ENCODE measurements around the gene ZSWIM3. TPM values are rescaled to one million over a fixed set of nuclear protein-coding genes. Genes with fewer than 3 reads are reported as not detected.

The ZSWIM3 gene
- total and polyA plus RNA-seq, 2 of the 13 experiments (the other 11 are each of a cell fraction or from before 2014, with no cell fraction given), result 5.2 to 5.8 TPM

DNA sequence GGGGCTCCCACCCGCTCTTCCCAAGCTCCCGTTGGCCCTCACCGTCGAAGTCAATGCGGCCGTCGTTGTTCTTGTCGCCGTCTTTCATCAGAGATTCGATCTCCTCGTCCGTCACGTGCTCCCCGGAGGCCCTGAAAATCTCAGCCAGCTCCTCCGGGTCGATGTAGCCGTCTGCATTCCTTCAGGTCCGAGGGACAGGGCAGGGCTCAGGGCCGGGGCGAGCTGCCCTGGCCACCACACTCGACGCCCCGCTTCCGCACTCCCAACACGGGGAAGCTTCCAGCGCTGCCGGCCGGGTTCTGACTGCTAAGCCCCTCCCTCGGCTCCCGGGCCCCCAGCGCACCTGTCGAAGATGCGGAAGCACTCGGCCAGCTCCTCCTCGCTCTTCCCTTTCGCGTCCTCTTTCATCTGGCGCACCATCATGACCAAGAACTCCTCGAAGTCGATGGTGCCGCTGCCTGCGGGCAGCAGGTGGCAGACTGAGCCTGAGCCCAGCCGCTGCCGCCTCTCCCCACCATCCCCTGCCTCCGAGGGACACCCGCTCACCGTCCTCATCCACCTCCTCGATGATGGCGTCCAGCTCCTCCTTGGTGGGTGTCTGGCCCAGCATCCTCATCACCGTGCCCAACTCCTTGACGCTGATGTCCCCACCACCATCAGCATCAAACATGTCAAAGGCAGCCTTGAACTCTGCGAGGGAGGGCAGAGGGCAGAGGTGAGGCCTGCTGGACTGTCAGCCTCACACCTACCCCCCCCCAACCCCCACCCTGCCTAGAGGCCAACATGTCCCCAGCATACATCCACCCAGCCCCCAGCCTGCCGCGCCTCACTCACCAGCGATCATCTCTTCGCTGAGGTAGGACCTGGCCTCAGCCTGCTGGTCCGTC lies 33.2 kb upstream of the ZSWIM3 start (continued):
- TF ChIP-seq, protein P1, sequence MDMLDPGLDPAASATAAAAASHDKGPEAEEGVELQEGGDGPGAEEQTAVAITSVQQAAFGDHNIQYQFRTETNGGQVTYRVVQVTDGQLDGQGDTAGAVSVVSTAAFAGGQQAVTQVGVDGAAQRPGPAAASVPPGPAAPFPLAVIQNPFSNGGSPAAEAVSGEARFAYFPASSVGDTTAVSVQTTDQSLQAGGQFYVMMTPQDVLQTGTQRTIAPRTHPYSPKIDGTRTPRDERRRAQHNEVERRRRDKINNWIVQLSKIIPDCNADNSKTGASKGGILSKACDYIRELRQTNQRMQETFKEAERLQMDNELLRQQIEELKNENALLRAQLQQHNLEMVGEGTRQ (IDR thresholded peaks at IDR 0.05; ENCODE audit: low read depth, low read length), result no peak
- TF ChIP-seq, protein P1 (CRISPR knock-in tag; IDR thresholded peaks at IDR 0.05; ENCODE audit: borderline replicate concordance), result no peak
- TF ChIP-seq PCBP1 (IDR thresholded peaks at IDR 0.05; ENCODE audit: borderline replicate concordance, low read depth, low read length) (peak; percentile 91; the same call in 1 of the 2 replicates), PITX1 (CRISPR knock-in tag; IDR thresholded peaks at IDR 0.05) (no peak), ZNF101 (CRISPR knock-in tag; IDR thresholded peaks at IDR 0.05; ENCODE audit: borderline replicate concordance, low read depth) (no peak), ATM (IDR thresholded peaks at IDR 0.05; ENCODE audit: borderline replicate concordance) (no peak), HOXA9 (CRISPR knock-in tag; IDR thresholded peaks at IDR 0.05; ENCODE audit: borderline replicate concordance) (peak; percentile 77), EP300 (IDR thresholded peaks at IDR 0.05; ENCODE audit: low read depth in 2 of 2, low read length in 2 of 2) (no peak), EP300 (CRISPR knock-in tag; IDR thresholded peaks at IDR 0.05; ENCODE audit: borderline replicate concordance) (0 out of 2 replicates have a peak, but pooled peaks have one; percentile 36), ZNF274 (CRISPR knock-in tag; IDR thresholded peaks at IDR 0.05) (0 out of 2 replicates have a peak, but pooled peaks have one; percentile 52), MTA1 (CRISPR knock-in tag; IDR thresholded peaks at IDR 0.05; ENCODE audit: borderline replicate concordance) (no peak), ZNF616 (CRISPR knock-in tag; IDR thresholded peaks at IDR 0.05; ENCODE audit: low read depth) (no peak), KDM5B (CRISPR knock-in tag; IDR thresholded peaks at IDR 0.05; ENCODE audit: borderline replicate concordance) (peak; percentile 81; the same call in 1 of the 2 replicates), ZSCAN25 (CRISPR knock-in tag; IDR thresholded peaks at IDR 0.05) (peak; percentile 98), SP2 (CRISPR knock-in tag; IDR thresholded peaks at IDR 0.05) (peak; percentile 65), SP4 (CRISPR knock-in tag; IDR thresholded peaks at IDR 0.05) (no peak; the same call in 1 of the 2 replicates), KDM3A (CRISPR knock-in tag; IDR thresholded peaks at IDR 0.05; ENCODE audit: low read depth) (peak; percentile 65; the same call in 1 of the 2 replicates), ZNF567 (CRISPR knock-in tag; IDR thresholded peaks at IDR 0.05; ENCODE audit: borderline replicate concordance) (0 out of 2 replicates have a peak, but pooled peaks have one; percentile 52), MIER2 (CRISPR knock-in tag; IDR thresholded peaks at IDR 0.05) (peak; percentile 35; the same call in 1 of the 2 replicates), PHF5A (CRISPR knock-in tag; IDR thresholded peaks at IDR 0.05; ENCODE audit: low read depth, unreplicated experiment) (peak; percentile 61)
- TF ChIP-seq, protein P2, sequence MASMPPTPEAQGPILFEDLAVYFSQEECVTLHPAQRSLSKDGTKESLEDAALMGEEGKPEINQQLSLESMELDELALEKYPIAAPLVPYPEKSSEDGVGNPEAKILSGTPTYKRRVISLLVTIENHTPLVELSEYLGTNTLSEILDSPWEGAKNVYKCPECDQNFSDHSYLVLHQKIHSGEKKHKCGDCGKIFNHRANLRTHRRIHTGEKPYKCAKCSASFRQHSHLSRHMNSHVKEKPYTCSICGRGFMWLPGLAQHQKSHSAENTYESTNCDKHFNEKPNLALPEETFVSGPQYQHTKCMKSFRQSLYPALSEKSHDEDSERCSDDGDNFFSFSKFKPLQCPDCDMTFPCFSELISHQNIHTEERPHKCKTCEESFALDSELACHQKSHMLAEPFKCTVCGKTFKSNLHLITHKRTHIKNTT (CRISPR knock-in tag; IDR thresholded peaks at IDR 0.05), result no peak
- TF ChIP-seq, protein P3, sequence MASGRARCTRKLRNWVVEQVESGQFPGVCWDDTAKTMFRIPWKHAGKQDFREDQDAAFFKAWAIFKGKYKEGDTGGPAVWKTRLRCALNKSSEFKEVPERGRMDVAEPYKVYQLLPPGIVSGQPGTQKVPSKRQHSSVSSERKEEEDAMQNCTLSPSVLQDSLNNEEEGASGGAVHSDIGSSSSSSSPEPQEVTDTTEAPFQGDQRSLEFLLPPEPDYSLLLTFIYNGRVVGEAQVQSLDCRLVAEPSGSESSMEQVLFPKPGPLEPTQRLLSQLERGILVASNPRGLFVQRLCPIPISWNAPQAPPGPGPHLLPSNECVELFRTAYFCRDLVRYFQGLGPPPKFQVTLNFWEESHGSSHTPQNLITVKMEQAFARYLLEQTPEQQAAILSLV (CRISPR knock-in tag; IDR thresholded peaks at IDR 0.05; ENCODE audit: borderline replicate concordance), result 0 out of 2 replicates have a peak, but pooled peaks have one; percentile 78
- TF ChIP-seq, protein P4, sequence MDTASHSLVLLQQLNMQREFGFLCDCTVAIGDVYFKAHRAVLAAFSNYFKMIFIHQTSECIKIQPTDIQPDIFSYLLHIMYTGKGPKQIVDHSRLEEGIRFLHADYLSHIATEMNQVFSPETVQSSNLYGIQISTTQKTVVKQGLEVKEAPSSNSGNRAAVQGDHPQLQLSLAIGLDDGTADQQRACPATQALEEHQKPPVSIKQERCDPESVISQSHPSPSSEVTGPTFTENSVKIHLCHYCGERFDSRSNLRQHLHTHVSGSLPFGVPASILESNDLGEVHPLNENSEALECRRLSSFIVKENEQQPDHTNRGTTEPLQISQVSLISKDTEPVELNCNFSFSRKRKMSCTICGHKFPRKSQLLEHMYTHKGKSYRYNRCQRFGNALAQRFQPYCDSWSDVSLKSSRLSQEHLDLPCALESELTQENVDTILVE (CRISPR knock-in tag; IDR thresholded peaks at IDR 0.05), result no peak

All from HepG2 (cell line).